ENCODE results near the gene CUL5.

Gene CUL5

DNA sequence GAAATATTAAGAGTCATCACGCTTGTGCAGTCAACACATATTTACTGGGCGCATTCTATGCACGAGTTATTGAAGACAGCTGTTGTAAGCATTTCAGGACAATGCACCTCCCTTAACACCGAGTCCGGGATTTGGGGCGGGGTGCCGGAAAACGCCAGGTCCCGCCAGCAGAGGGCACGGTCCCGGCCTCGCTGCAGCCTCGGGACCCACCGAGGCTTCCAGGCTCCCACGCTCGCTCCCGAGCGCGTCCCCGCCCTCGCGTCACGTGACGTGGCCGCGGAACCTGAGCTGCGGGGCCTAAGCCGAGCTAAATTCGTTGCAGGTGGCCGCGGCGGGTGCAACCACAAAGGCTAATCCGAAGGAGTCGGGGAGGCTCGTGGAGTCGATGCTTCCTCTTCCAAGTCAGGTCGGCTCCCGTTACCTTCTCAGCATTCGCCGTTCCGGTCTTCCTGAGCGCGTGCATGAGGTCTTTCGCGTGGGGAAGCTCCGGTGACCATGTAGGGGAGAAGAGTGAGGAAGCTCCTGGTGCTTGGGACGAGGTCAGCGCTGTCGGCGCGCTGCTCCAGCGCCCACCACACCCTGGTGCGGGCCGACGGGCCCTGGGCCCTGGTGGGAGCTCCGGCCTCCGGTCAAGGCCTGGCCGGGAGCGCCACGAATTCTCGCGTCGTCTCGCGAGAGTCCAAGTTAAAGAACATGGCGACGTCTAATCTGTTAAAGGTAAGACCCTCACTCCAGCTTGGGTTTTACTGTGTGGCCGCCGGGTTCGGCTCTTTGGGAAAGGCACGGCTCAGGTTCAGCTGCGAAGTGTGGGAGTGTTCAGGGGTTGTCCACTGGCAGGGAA is at the start of gene CUL5:
Gene CUL5, plus strand, starts transcription at position 243 of the 841 bp plus-strand sequence. Its CDS starts 451 bp downstream, at position 694.
- peak; percentile 92 for DNase-seq (ENCODE audit: low read depth)

DNA sequence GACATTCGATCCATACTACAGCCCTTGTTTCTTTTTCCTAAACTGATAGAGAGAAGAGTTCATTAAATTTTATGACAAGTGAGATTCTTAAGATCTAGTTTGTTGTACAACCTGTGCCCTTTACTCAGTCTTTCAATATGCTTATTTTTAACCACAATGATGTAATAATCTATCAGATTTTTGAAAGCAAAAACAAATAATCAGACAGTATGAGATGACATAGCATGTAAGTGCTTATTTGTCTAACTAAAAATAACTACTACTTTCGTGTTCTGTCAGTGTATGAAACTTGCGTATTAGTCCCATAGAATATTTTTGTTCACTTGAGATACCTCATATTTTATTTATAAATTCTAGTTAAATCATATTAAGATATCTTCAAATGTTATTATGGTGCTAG is 47.2 kb upstream of the CUL5 start:
- no peak for DNase-seq (ENCODE audit: low read depth)

DNA sequence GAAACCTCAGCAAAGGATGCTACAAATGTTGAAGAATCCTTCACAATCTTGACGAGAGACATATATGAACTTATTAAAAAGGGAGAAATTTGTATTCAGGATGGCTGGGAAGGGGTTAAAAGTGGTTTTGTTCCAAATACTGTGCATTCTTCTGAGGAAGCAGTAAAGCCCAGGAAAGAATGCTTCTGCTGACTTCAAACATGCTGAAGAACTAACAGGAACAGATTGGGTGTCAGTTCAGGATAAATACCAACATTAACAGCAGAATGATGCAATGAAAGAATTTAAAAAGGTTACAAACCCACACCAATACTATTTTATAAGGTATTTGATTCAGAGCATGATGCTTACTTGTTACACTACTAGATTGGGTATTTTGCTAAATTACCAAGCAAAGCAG is 46.5 kb upstream of the CUL5 start:
- DNase-seq (ENCODE audit: low read depth), result no peak

DNA sequence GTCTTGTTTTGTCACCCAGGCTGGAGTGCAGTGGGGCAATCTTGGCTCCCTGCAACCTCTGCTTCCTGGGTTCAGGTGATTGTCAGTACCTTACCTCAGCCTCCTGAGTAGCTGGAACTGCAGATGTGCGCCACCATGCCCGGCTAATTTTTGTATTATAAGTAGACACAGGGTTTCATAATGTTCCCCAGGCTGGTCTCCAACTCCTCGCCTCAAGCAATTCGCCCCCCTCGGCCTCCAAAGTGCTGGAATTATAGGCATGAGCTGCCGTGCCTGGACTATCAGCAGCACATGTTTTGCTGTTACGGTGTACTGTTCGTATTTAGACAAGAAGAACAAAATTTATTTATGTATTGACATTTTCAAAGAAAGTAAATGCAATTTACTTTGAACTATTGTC is 45.6 kb upstream of the CUL5 start:
- no peak for DNase-seq (ENCODE audit: low read depth)

DNA sequence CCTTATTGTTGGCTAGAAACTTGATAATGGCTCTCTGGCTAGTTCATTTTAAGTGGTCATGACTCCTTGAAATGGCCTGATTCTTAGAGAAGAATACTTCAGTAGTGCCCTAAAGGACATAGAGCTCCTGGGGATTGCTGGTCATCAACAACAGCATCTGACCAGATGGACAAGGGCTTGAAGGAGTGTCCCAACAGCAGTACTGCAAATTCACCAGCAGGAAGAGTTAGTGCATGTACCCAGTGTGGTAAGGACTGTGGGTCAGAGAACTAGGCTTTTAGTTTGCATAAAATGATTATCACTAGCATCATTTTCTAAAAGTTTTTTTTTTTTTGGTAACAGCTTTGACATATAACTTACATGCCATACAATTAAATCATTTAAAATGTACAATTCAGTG is 39.5 kb upstream of the CUL5 start:
- no peak for DNase-seq (ENCODE audit: low read depth)

DNA sequence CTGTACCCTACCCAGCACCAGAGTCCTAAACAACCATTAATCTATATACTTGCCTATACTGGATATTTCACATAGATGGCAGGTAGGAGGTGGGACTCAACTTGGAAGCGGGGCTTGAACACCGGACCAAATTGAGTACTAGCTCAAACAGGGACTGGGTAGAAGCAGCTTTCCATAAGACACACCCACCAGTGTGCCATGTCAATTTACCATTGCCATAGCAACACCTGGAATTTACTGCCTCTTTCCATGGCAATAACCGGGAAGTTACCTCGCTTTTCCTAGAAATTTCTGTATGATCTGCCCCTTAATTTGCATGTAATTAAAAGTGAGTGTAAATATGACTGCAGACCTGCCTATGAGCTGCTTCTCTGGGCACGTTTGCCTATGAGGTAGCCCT is 38.6 kb upstream of the CUL5 start:
- no peak for DNase-seq (ENCODE audit: low read depth)

DNA sequence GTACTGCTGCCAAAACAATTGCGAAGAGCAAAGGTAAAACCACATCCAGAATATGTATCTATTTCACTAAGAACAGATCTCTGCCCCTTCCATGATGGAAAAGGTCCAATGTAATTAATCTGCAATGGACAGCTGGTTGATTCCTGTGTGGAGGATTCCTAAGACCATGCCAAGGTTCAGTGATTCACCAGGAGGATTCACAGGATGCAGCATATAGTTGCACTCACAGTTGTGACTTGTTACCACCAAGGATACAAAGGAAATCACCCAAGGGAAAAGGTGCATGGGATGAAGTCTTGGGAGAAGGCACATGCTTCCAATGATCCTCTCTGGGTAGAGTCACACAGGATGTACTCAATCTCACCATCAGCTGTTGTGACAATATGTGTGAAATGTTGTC is 35.1 kb upstream of the CUL5 start:
- DNase-seq (ENCODE audit: low read depth), result no peak

DNA sequence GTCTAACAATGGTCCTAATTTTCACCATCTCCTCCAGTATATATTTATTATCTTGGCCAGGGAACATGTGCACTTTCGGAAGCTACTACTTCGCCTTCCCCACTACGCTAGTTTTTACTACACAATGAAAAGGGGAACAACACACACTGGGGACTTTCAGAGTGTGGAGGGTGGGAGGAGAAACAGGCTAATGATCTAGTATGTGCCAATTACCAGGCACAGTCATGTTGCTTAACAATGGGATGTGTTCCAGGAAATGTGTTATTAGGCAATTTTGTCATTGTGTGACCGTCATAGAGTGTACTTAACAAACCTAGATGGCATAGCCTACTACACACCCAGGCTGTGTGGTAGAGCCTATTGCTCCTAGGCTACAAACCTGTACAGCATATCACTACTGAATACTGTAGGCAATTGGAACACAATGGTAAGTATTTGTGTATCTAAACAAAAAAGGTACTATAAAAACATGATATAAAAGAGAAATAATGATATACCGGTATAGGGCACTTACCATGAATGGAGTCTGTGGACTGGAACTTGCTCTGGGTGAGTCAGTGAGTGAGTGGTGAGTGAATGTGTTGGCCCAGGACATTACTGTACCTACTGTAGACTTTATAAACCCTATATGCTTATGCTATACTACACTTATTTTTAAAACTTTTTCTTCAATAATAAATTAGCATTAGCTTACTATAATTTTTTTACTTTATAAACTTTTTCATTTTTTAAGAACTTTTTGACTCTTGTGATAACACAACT is 20.1 kb upstream of the CUL5 start:
- no peak for DNase-seq (ENCODE audit: low read depth)

DNA sequence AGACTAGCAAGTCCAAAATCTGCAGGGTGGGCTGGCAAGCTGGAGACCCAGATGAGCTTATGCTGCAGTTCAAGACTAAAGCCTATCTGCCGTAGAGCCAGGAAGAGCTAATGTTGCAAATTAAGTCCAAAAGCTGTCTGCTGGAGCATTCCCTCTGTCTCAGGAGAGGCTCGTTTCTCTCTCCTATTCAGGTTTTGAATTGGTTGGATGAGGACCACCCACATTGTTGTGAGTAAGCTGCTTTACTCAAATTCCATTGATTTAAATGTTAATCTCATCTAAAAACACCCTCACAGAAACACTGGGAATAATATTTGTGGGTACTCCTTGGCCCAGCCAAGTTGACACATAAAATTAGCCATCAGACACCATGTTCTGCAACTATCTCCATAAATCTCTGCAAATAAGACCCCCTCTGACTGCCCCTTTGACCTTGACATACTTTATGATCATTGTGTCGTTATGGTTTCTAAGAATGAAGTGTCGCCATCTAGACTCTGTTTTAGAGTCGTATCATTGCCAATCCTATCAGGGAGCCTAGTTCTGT is 16.8 kb upstream of the CUL5 start:
- DNase-seq (ENCODE audit: low read depth), result no peak

DNA sequence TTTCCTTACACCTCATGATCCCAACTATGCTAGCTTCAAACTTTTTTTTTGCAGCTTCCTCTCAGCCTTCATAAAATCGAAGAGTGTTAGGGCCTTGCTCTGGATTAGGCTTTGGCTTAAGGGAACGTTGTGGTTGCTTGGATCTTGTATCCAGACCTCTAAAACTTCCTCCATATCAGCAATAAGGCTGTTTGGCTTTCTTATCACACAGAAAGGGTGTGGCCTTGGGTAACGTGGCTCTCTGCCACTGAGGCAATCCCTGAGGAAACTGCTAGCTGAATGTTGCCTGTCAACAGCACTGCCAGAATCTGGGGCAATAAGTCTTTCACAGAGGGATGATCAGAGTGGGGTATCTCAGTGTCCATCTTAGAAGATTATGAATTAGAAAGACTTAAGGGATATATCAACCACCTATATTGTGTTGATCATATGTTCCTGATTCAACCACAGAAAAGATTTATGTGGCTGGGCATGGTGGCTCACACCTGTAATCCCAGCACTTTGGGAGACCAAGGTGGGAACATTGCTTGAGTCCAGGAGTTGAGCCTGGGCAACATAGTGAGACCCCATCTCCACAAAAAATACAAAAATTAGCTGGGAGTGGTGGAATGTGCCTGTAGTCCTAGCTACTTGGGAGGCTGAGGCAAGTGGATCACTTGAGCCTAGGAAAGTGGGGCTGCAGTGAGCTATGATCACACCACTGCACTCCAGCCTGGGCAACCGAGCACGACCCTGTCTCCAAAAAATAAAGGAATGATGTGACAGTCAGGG is 12.5 kb upstream of the CUL5 start:
- DNase-seq (ENCODE audit: low read depth), result no peak

DNA sequence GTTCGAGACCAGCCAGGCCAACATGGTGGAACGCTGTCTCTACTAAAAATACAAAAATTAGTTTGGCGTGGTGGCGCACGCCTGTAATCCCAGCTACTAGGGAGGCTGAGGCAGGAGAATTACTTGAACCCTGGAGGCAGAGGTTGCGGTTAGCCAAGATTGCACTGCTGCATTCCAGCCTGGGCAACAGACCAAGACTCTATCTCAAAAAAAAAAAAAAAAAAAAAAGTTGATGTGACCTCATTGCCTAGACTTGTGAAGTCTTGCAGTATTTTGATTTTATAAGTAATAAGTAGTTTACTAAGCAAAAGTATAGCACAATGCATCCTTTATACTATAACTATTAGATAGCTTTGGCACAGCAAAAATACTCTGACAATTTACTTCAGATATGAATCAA is 9.9 kb upstream of the CUL5 start:
- DNase-seq (ENCODE audit: low read depth), result no peak

DNA sequence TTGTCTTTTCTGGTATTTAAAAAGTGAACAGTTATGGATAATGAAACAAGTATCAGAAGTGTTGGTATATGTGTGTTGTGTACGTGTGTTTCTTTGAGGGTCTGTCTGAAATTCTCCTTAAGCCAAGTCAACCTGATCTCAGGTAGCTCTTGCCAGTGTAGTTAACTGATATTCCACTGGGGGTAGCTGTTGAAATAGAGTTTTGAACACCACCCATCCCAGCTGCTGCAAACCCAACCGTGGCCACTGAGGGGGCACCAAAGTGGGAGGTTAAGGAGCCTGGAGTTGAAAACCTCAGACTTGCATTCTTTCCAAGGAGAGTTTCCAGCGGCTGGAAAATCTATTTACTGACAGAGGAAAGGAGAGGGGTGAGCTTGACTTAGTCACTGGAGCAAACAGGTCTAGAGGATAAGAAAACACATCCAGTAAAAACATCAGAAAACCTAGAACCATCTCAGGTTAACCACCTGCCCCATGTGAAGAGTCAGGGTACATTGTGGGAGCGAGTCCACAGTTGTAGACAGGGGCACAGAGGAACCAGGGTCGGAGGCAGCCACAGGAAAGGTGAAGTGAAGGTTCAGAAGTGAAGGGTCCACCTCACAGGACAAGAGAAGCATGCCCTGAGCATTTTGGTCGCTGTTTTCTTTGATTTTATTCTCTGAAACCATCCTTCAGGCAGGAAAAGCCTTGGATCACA is 8.8 kb upstream of the CUL5 start:
- no peak for DNase-seq (ENCODE audit: low read depth)

DNA sequence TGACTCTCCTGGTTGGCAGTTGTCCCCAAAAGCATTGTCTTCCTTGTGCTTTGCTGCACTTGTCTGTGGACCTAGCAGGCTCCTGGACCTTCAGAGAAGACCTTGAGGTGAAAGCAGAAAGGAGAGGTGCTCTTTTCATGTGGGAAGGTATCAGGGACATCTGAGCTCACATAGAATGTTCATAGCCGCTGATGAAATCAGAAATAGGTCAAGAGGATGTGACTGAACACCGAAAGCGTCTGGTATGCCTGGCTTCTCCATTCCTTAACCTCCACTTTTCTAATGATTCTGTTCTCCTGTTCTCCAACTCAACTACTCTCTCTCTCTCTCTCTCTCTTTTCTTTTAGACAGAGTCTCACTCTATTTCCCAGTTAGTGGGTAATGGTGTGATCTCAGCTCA is 6.2 kb upstream of the CUL5 start:
- DNase-seq (ENCODE audit: low read depth), result no peak

DNA sequence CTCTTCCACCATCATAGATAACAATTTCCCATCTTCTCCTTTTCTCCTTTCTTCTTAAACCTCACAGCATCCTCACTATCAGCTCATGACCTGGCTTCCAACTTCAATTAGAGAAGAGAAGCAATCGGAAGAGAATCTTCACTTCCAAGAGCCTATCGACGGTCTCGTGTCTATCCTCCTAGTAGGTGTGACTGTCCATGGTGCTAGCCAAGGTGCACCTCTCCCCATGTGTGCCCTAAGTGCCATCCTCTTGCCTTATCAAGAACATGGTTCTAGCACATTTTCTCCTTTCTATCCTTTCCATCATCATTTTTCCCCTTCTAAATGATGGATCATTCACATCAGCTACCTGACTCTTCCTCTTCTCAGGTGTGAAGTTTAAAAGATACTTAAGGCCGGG is 5.1 kb upstream of the CUL5 start:
- no peak for DNase-seq (ENCODE audit: low read depth)

DNA sequence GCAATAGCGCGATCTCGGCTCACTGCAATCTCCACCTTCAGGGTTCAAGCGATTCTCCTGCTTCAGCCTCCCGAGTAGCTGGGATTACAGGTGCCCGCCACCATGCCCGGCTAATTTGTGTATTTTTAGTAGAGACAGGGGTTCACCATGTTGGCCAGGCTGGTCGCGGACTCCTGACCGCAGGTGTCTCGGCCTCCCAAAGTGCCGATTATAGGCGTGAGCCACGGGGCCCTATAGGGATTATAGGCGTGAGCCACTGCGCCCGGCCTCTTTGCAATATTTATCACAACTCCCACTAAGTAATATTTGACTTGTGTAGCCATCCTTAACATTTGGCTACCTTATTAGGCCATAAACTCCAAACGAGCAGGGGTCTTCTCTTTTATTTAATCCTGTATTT is 879 bp upstream of the CUL5 start:
- no peak for DNase-seq (ENCODE audit: low read depth)

DNA sequence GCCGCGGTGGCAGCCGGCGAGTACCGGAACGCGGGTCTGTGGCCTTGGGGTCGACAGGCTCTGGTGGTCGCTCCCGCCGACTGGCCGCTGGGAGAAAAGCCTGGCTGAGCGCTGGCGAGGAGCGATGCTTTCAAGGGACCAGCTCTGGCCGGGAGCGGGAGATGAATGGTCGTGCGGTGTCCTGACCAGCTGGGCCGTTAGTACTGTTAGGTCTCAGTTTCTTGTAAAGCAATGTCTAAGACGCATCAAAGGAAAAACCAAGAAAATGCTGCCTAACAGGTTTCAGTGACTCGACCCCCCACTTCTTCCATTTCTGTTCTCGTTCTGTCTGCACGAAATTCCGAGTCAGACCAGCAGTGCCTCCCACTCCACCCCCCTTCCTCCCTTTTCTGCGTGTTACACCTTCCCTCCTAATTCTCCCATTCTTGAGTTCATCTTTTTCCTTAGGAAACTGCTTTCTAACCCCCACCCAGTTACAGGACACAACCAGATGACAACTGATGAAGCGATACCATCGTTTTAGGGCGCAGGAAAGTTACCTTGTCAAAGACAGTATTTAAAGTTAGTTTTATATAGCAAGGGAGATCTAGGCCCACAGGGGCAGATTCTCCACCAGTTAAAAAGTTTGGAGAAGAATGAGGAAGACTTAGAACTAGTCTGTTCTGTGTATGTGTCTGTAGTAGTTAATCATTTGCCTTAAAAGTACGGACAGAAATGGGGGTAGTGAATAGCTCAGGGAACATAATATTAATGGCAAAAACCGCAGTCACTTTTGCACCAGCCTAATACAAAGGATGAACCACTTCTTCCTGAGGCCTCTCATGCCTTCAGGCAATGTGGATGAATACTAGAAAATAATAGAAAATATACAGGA is 1.0 kb downstream of the CUL5 start:
- no peak for DNase-seq (ENCODE audit: low read depth)

DNA sequence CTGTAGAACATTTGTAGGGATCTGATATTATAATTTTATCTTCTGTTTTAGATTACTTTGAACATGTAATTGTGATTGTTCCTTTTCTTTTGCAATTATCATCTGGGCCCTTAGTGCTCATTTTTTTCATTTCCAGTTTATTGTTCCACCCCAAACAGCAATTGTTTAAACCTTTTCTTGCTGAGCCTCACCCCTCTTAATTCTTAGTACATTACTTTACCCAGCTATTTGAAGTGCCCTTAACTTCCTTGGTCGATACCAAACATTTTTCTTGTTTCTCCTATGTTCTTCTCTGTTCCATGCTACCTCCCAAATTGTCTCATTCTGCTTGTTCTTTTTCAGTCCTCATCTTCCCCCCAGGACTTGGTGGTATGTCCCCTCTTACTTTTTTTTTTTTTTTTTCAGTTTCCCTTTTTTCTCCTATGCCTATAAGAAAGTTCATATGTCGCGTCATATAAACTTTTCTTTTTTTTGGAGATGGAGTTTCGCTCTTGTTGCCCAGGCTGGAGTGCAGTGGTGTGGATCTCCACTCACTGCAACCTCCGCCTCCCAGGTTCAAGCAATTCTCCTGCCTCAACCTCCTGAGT is 3.5 kb downstream of the CUL5 start:
- DNase-seq (ENCODE audit: low read depth), result no peak

DNA sequence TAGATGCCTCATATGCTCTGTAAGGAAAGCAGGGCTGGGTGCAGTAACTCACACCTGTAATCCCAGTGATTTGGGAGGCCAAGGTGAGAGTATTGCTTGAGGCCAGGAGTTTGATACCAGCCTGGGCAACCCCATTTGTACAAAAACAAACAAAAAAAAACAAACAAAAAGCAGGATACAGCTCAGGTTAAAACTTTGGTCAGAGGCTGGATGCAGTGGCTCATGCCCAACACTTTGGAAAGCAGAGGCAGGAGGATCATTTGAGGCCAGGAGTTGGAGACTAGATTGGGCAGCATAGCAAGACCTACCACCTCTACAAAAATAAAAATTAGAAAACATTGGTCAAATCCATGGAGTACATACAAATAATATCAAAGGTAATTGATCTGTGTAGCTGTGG is 7.9 kb downstream of the CUL5 start:
- no peak for DNase-seq (ENCODE audit: low read depth)

DNA sequence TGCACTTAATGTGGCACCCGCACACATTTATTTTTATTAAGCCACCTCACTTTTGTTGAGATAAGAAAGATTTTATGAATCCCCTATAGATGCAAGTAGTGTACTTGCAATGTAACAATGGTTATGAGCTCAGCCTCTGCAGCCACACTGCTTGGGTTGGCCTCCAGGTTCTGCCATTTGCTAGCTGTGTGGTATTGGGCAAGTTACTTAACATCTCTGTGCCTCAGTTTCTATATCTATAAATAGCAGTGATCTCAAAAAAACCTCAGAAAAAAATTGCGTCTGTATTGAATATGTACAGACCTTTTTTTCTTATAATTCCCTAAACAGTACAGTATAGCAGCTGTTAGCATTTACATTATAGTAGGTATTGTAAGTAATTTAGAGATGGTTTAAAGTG is 10.0 kb downstream of the CUL5 start:
- no peak for DNase-seq (ENCODE audit: low read depth)

DNA sequence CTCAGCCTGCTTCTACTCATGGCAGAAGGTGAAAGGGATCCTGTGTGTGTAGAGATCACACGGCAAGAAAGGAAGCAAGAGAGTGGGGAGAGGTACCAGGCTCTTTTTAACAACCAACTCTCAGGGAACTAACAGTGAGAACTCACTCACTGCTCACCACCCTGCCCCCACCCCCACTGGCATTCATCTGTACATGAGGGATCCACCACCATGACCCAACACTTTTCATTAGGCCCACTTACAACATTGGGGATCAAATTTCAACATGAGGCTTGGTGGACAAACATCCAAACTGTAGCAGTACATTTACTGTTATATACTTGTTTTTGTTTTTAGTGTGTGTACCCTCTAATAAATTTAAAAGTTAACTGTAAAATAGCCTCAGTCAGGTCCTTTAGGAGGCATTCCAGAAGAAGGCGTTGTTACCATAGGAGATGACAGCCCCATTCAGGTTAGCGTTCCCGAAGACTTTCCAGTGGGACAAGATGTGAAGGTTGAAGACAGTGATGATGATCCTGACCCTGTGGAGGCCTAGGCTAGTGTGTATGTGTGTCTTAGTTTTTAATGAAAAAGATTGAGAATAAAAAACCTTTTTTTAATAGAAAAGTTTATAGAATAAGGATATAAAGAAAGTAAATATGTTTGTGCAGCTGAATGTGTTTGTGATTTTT is 11.3 kb downstream of the CUL5 start:
- no peak for DNase-seq (ENCODE audit: low read depth)
